ENCODE data around the gene ABRAXAS1. TPM values are rescaled to one million over a fixed set of nuclear protein-coding genes. Genes with fewer than 3 reads are reported as not detected.

ABRAXAS1 gene
- total RNA-seq (2021), result 7.5 and 8.1 TPM in 2 replicates
- percentile 53 among the genes with signal in this experiment for Bru-seq, nascent RNA
- BruChase-seq, experiment 1, labeled RNA remaining after a 2-hour chase, result percentile 62 among the genes with signal in this experiment
- BruChase-seq, experiment 2, labeled RNA remaining after a 6-hour chase, result percentile 48 among the genes with signal in this experiment
- long read RNA-seq, full-length matches to known transcripts, result 6 of 12 reads
- long read RNA-seq, partial matches to known transcripts, result 0 of 12 reads
- long read RNA-seq, other reads (novel, unspliced or antisense), result 6 of 12 reads

DNA sequence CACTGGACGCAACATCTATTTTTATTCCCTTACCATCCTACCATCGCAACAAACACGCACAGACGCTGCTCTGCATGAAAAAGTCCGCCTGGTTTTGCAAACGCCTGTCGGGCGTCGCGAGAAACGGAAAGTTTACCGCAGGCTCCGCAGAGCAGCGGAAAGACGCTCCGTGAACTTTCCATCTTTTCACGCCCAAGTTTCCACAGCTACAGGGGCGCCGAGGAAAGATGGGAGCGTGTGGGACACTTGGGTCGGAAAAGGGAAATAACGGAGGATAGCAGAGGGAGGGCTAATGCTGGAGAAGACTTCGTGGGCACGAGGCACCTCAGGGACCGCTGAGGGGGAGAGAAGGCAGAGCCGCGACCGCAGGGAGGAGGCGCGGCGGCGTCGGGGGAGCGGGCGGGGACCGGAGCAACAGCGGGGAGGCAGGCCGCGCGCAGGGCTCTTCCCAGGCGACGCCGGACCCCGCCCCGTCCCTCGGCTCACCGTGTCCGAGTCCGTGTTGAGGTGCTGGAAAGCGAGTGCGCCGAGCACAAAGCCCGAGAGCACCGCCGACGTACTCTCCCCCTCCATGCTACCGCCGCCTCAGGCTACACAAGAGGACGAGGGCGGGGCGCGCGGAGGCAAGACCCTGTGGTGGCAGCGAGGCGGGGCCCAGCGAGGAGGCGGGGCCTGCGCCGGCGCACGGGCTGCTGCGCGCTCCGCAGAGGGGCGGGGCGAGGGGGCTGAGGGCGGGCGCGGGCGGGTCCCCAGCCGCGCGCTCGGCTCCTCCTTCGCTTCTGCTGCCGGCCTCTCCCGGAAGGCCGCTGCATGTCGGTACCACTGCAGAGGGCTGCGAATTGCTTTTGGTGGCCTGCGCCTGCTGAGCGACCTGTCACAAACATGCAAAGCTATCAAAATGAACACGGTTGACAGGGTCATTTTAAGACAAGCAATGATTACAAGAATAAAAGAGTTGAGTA is at the start of gene ABRAXAS1:
TSS of gene ABRAXAS1 (minus strand) at position 601 of the 962 bp plus-strand sequence. CDS start at position 573, 28 bp downstream.
- intact Hi-C loops (cut with micrococcal nuclease; ENCODE audit: unreplicated experiment), result no loop called here
- H3K9me2 ChIP-seq (ENCODE audit: insufficient read depth), result no peaks in the 10 kb centered on the region
- H3K79me2 ChIP-seq (ENCODE audit: low read depth), result no peaks in the 10 kb centered on the region
- H2AFZ ChIP-seq, result peak within 1 kb of the TSS; percentile 87
- DNase-seq, result peak; percentile 80 to 90
- H3K27me3 ChIP-seq (ENCODE audit: insufficient read depth, low read depth), result no peaks in the 10 kb centered on the region
- POLR2A ChIA-PET (ENCODE audit: unreplicated experiment), result no interaction called here
- no peak for TF ChIP-seq EZH2 (IDR thresholded peaks at IDR 0.05; ENCODE audit: low read depth)
- TF ChIP-seq CTCF (conservative IDR thresholded peaks at IDR 0.05), result no peak
- no peaks in the 10 kb centered on the region for H3K36me3 ChIP-seq (ENCODE audit: low read depth)
- peak within 1 kb of the TSS; percentile 89 for H3K4me3 ChIP-seq
- H3K9me3 ChIP-seq (ENCODE audit: insufficient read depth, low read depth), result no peaks in the 10 kb centered on the region
- TSS peak; percentile 79 for BruUV-seq (replicated peaks)
- H4K20me1 ChIP-seq (ENCODE audit: insufficient read depth), result no peaks in the 10 kb centered on the region
- CTCF ChIA-PET, result no interaction called here
- peak within 1 kb of the TSS; percentile 88 for H3K4me2 ChIP-seq
- H3K27ac ChIP-seq, result peak within 1 kb of the TSS; percentile 37
- H3F3A ChIP-seq (ENCODE audit: insufficient read depth, low read depth), result peaks cover 4% of the 10 kb centered on the region; the same call in 1 of the 2 replicates
- 0 out of 2 replicates have a peak, but pooled peaks cover 5% of the 10 kb centered on the region for H3K4me1 ChIP-seq (replicated peaks; ENCODE audit: insufficient read depth)

DNA sequence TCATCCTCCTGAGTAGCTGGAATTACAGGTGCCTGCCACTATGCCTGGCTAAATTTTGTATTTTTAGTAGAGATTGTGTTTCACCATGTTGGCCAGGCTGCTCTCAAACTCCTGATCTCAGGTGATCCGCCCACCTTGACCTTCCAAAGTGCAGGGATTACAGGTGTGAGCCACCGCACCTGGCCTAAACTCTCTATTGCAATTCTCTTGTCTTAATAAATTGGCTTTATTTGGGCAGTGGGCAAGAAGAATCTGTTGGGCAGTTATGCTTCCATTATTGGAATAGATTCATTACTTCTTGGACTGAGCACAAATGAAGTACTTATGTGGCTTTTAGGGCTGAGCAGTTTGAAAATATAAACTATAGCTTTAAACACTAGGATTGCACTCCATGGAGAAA is 42.8 kb upstream of the ABRAXAS1 start:
- Histone ChIP-seq H3K27ac (no peak overlapping the region), H3F3A (ENCODE audit: insufficient read depth, low read depth) (no peaks in the 10 kb centered on the region), H3K27me3 (ENCODE audit: insufficient read depth, low read depth) (no peaks in the 10 kb centered on the region), H3K36me3 (ENCODE audit: low read depth) (no peaks in the 10 kb centered on the region), H3K79me2 (ENCODE audit: low read depth) (no peaks in the 10 kb centered on the region), H4K20me1 (ENCODE audit: insufficient read depth) (no peaks in the 10 kb centered on the region), H3K9me3 (ENCODE audit: insufficient read depth, low read depth) (no peaks in the 10 kb centered on the region), H3K4me3 (no peak overlapping the region), H3K9me2 (ENCODE audit: insufficient read depth) (no peaks in the 10 kb centered on the region), H3K4me1 (replicated peaks; ENCODE audit: insufficient read depth) (no peaks in the 10 kb centered on the region), H2AFZ (no peak overlapping the region), H3K4me2 (no peak overlapping the region)
- ChIA-PET POLR2A (ENCODE audit: unreplicated experiment) (no interaction called here), CTCF (no interaction called here)
- DNase-seq, result no peak
- no peak for TF ChIP-seq CTCF (conservative IDR thresholded peaks at IDR 0.05)
- no peak for TF ChIP-seq EZH2 (IDR thresholded peaks at IDR 0.05; ENCODE audit: low read depth)
- intact Hi-C loops (cut with micrococcal nuclease; ENCODE audit: unreplicated experiment), result no loop called here
- no TSS peak for BruUV-seq (replicated peaks)

DNA sequence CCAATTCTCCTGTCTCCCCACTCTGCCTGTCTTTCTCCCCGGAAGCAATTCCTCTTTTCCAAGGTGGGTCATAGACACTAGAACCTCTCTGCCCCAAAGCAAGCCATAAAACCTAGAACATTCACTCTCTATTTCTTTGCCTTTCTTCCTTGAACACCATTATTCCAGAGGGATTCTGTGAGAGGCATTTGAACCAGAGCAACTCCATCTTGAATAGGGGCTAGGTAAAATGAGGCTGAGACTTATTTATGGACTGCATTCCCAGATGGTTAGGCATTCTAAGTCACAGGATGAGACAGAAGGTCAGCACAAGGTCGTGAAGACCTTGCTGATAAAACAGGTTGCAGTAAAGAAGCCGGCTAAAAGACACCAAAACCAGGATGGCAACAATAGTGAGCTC is 37.3 kb upstream of the ABRAXAS1 start:
- no TSS peak for BruUV-seq (replicated peaks)
- intact Hi-C loops (cut with micrococcal nuclease; ENCODE audit: unreplicated experiment), result no loop called here
- Histone ChIP-seq H3K9me3 (ENCODE audit: insufficient read depth, low read depth) (no peaks in the 10 kb centered on the region), H3F3A (ENCODE audit: insufficient read depth, low read depth) (no peaks in the 10 kb centered on the region), H3K27ac (no peak overlapping the region), H3K79me2 (ENCODE audit: low read depth) (no peaks in the 10 kb centered on the region), H3K4me2 (no peak overlapping the region), H2AFZ (no peak overlapping the region), H3K4me1 (replicated peaks; ENCODE audit: insufficient read depth) (no peaks in the 10 kb centered on the region), H3K4me3 (no peak overlapping the region), H4K20me1 (ENCODE audit: insufficient read depth) (no peaks in the 10 kb centered on the region), H3K27me3 (ENCODE audit: insufficient read depth, low read depth) (no peaks in the 10 kb centered on the region), H3K9me2 (ENCODE audit: insufficient read depth) (no peaks in the 10 kb centered on the region), H3K36me3 (ENCODE audit: low read depth) (no peaks in the 10 kb centered on the region)
- CTCF ChIA-PET, result no interaction called here
- no peak for DNase-seq
- TF ChIP-seq EZH2 (IDR thresholded peaks at IDR 0.05; ENCODE audit: low read depth) (no peak), CTCF (conservative IDR thresholded peaks at IDR 0.05) (no peak)
- POLR2A ChIA-PET (ENCODE audit: unreplicated experiment), result no interaction called here

Measured in PC-9 (cell line).